GM18499 (cell line): ENCODE results near the gene CDC23.
"Not testable (repeated sequence)": the region's sequence is repeated elsewhere in the genome, so short reads cannot be mapped to it uniquely, and the experiment has no call there.

Experiments used
- ATAC-seq: cut with Tn5 transposase; IDR thresholded peaks from one replicate; pipeline ENCODE4 v1.9.1; 2021; ENCODE audit warnings: moderate number of reproducible peaks; ENCODE audit not compliant: insufficient read depth, unreplicated experiment

Gene CDC23

DNA sequence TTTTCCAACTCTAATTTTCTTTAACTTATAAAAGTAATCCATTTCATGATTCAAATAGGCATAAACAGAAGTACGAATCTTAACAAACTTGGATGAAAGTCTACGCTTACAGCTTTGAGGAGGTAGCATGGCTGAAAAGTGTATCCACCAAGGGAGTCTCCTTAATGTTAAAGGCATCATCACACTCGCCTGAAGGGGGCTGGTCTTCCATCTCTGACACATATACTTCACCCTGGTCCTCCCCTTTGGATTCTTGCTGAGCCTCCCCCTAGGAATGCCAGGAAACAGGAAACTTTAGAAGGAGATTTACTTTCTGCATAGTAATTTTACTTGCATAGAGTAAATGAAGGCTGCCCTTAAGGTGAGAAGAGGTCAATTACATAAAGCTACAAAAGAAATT lies 63.6 kb downstream of the CDC23 start:
- no peak for ATAC-seq

DNA sequence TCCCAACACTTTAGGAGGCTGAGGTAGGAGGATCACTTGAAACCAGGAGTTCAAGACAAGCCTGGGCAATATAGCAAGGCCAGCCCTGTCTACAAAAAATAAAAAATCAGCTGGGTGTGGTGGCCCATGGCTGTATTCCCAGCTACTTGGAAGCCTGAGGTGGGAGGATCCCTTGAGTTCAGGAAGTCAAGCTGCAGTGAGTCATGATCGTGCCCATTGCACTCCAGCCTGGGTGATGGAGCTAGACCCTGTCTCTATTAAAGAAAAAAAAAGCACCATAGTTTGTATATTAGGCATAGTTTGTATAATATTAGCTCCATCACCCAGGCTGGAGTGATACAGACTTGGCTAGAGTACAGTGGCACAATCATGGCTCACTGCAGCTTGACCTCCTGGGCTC lies 64.3 kb downstream of the CDC23 start:
- no peak for ATAC-seq

DNA sequence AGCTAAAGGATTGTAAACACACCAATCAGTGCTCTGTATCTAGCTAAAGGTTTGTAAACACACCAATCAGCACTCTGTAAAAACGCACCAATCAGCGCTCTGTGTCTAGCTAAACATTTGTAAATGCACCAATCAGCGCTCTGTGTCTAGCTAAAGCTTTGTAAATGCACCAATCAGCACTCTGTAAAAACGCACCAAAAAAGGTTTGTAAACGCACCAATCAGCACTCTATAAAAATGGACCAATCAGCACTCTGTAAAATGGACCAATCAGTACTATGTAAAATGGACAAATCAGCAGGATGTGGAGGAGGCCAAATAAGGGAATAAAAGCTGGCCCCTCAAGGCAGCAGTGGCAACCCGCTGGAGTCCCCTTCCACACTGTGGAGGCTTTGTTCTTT lies 69.5 kb downstream of the CDC23 start:
- not testable (repeated sequence) for ATAC-seq

DNA sequence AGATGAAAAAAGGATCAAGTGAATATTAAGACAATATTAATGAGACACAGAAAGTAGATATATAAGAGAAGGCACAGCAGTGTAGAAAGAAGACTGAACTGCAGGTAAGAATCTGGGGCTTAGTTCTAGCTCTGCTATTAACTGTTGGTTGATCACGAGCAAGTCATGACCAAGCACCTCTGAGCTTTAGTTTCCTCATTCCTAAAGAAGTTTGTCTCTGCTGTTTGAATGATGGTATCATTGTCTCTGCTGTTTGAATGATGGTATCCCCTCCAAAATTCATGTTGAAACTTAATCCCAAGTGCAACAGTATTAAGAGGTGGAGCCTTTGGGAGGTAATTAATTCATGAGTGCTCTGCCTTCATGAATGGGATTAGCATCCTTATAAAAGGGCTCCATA lies 71.4 kb downstream of the CDC23 start:
- ATAC-seq = no peak

DNA sequence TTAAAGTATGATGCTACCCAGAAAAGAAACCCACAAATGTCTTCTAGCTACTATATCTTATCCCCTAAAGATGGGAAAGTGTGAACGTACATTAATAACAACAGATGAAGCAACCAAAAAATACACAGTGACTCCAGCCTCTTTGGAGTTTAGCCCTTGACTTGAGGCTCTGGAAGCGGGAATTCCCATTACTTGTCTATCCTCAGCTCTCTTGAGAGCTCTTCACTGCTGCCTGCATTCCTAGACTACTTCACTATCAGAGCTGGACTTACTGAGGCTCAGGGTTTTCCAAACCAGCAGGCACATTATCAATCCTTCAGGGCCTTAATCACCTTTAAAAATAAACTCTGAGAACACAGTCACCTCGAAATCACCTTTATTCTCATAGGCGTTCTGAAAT lies 72.9 kb downstream of the CDC23 start:
- ATAC-seq = no peak

DNA sequence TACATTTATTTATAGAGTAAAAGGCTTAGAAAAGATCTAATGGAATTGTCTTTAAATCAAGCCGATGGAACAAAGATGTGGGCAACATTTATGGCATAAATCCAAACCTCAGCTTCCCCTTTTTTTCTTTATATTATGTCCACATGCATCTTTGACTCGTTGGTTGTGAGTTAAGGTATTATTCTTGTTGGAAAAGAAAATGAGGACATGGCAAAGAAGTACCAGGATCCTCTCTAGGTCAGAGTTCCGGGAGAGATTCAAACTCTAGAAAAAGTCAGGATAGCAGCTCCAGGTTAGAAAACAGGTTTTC lies 73.4 kb downstream of the CDC23 start:
- no peak for ATAC-seq

DNA sequence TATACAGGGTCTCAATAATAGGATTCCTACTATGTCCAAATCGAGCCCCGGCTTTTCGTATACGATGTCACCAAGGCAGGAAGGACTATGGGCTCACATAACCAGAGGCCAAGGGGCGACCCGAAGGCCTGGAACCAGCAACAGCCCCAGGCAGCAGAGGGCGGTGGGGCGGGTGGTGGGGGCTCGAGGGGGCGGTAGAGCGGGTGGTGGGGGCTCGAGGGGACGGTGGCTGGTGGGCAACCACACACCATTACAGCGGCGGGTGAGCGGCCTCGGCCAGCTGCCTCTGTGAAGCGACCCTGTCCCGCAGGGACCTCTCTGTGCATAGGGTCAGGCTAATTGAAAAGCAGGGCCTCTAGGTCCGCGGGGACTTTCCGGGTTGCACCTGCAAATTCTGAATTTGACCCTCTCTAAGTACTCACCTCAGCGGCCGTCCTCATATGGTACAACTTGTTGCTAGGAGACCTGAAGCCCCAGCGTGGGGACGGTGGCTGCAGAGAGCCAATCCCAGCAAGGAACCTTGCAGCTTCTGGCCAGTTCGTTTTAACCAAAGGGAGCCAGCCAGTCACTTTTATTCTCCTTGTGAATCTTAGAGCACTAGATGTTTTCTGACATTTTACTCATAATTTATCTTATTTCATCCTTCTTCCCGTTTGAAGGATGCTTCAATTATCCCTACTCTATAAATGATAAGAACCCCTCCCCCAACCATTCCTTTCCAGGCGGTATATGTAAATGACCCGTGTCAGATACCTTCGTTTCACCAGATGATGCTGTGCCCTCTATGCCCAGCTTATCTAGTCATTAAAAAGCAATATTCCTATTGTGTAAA lies 74.0 kb downstream of the CDC23 start, which contains the start of gene NME5:
NME5 (minus strand) TSS at position 480 of the 832 bp plus-strand sequence. CDS start 648 bp downstream, outside the sequence.
- ATAC-seq = no peak
